Stimulated activated CD8-positive, alpha-beta memory T cell treated with anti-CD3 and anti-CD28 coated beads, Interleukin-15, amount 100 ng/mL, for 24 hours (primary cell): Measurements from ENCODE around the gene ZNF511.
A peak's percentile ranks its signal among the peaks of the same experiment; 100 is the strongest.

Source experiments
- DNase-seq: peaks from one replicate; pipeline ENCODE4 v3.0.0-alpha.2; 2020; ENCODE audit warnings: low read depth

The ZNF511 gene

DNA sequence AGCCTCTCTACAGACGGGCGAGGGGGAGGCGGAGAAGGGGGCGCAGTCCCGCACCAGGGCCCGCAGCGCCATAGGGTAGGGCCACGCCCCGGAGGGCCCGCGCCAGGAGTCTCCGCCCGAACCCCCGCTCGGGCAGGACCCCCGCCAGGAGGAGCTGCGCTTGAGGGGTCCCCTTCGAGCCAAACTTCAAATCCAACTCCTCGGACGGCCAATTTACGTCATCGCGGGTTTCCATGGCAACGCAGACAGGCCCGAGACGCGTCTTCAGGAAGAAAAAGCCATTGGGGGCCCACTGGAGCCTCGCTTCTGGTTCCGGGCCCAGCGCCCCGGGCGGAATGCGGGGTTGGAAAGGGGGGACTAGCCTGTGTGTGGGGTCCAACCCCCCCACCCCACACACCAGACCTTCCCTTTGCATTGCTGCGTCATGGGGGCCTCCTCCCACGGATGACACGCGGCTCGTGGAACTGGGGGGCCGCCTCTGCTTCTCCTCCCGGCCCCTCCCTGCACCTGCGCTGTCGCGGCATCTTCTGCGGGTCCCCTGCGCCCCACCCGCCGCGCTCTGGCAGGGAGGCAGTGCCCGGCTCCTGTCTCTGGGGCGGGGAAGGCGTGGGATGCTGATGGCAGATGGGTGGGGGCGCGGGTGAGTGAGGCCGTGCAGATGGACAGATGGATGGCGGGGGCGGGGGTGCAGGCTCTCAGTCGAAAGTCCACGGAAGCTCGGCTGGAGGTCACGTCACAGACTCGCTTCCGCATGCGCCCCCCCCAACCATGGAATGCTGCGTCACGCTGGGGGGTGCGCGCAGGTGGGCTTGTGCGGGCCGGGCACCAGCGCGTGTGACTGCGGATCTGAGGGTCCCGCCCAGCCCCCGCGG, 26.8 kb downstream of the ZNF511 start:
- peak; percentile 39 for DNase-seq

GRCh38 chr10:133336118-133336576, 27.4 kb downstream of the ZNF511 start:
- DNase-seq = no peak

- DNase-seq = no peak
Observed at GRCh38 chr10:133336577-133337369, 28.1 kb downstream of the ZNF511 start, which contains the start of gene CALY. Gene CALY, minus strand, starts transcription at chr10:133336896. Its CDS starts 7,907 bp downstream, at chr10:133328989.

- no peak for DNase-seq
Observed at GRCh38 chr10:133337370-133337725, 28.6 kb downstream of the ZNF511 start.

DNA sequence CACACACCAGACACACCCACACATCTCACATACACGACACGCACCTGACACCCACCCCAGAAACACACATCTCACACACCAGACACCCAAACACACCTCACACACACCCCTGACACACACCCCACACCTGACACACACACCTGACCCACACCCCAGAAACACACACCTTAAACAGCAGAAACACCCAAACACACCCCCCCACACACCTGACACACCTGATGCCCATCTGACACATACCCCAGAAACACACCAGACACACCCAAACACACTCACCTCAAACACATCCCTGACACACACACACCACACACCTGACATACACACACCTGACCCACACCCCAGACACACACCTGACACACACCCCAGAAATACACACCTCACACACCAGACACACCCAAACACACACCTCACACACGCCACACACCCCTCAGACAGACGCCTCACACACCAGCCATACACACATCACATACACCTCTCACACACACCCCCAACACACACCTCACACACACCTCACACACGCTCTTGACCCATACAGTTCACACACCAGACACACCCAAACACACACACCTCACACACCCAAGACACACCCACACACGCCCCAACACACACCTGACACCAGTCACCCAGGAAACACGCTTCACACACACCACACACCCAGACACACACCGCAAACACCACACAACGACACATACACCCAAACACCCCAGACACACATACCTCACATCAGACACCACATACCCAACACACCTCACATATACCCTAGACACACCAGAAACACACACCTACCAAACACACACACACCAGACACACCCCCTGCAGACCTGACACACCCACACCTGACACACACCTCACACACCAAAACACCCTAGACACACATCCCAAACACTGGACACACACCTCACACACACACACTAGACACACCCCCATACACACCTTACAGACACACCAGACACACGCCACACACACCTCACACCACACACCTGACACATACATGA, 29.7 kb downstream of the ZNF511 start:
- no peak for DNase-seq

DNA sequence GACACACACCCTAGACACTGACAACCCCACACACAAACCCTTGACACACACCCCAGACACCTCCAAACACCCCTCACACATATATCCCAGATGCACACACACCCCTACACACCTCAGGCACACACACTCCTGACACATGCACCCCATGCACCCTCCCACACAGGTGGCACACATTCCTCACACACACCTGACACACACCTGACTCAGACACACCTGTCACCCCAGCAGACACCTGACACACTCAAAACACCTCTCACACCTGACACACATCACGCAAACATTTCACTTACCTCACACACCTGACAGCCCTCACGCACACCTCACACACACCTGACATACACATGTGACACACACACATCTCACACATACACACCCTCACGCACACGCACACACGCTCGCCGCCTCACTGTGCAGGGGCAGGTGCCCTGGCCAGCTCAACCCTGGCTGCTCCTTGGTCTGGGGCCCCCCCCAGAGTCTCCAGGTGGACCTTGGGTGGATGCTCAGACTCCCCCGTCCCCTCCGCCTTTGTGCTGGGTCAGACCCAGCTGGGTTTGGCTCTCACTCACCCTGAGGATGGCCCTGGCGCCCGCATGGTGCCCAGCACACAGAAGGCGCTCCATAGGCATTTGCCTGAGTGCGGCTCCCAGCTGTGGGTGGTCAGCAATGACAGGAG, 31.1 kb downstream of the ZNF511 start:
- no peak for DNase-seq

DNA sequence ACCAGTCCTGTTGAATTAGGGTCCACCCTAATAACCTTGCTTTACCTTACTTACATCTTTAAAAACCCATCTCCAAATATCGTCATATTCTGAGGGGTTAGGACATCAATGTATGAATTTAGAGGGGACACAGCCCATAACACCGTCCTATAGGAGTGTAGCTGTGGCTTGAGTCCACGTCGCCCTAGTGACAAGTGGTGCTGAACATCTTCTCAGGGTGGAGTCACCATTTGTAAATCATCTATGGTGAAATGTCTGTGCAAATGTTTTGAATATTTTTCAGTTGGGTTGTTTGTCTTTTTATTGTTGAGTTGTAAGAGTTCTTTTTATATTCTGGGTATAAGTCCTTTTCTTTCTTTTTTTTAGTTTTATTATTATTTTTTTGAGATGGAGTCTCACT, 33.3 kb downstream of the ZNF511 start:
- DNase-seq = no peak

- DNase-seq = no peak
Observed at GRCh38 chr10:133342942-133343341, 34.2 kb downstream of the ZNF511 start.

DNA sequence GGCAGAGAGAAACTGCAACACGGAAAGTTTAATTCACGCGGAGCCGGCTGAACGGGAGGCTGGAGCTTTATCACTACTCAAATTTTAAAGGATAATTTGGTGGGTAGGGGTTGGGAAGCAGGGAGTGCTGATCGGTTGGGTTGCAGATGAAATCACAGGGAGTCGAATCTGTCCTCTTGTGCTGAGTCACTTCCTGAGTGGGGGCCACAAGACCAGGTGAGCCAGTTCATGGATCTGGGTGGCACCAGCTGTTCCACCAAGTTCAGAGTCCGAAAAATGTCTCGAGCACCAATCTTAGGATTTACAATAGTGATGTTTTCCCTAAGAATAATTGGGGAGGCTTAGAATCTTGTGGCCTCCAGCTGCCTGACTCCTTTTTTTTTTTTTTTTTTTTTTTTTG, 34.8 kb downstream of the ZNF511 start:
- no peak for DNase-seq

GRCh38 chr10:133344236-133344635, 35.5 kb downstream of the ZNF511 start:
- no peak for DNase-seq

- DNase-seq = no peak
Observed at GRCh38 chr10:133346413-133346812, 37.7 kb downstream of the ZNF511 start.

DNA sequence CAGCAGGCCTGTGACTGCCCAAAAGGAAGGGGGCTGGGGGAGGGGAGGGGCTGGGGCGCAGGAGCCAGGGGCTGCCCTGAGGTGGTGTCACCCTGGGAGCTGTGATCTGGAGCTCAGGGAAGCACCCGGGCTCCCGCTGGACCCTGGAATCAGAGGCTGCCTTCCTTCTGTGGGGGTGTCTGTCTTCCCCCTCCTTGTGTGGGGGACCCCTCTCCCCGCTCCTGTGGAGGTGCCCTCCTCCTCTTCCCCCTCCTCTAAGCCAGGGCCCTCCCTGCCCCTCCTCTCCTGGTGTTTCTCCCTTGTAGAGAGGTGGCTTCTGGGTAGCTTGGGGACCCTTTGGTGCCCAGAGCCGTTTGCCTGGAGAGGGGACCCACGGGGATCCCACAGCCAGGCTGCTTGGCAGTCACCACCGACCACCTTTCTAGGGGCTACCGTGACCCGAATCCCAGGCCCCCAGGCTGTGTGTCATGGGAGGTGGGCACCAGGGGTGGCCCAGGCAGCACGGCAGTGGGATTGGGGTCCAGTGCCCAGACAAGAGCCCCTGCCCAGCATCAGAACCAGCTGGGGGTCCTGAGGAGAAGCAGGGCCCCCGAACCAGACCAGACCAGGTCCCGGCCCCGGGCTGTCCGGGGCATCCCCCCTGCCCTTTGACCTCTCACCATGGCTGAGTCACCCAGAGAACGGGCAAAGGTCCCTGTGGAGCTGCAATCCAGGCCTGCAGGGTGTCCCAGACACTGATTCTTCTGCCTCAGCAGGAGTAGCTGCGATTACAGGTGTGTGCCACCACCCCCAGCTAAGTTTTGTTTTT, 39.2 kb downstream of the ZNF511 start:
- no peak for DNase-seq

DNA sequence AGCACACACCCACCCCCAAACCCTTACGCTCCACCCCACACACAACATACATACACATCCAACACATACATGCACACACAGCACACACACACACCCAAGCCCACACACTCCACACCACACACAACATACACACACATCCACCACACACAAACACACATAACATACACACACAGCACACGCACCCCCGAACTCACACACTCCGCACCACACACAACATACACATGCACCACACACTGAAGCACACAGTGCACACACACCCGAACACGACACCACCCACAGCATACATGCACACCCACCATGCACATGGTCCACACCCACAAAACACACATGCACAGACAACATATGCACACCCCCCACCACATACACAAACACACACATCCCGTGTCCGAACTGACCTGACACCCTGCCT, 40.5 kb downstream of the ZNF511 start:
- DNase-seq = no peak

DNA sequence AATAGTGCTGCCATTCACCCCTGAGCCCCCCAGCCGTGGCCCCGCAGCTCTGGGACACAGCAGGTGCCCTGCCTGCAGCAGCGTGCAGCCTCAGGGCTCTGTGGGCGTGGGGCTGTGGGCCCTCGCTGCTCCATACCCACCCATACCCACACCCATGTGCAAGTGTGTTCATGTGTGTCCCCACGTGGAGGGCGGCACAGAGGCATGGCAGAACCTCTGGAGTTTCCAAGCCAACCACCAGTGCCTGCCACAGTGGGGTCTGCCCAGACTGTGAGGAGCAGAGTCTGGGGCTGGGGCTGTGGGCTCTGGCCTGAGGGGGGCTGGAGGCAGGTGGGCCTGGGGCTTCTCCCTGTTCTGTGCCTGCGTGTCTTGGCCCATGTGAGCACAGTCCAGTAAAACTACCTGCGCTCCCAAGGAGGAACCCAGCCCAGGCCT, 40.9 kb downstream of the ZNF511 start:
- DNase-seq = no peak

- no peak for DNase-seq
Observed at GRCh38 chr10:133350283-133350949, 41.7 kb downstream of the ZNF511 start.

- no peak for DNase-seq
Observed at GRCh38 chr10:133350950-133351329, 42.2 kb downstream of the ZNF511 start.

DNA sequence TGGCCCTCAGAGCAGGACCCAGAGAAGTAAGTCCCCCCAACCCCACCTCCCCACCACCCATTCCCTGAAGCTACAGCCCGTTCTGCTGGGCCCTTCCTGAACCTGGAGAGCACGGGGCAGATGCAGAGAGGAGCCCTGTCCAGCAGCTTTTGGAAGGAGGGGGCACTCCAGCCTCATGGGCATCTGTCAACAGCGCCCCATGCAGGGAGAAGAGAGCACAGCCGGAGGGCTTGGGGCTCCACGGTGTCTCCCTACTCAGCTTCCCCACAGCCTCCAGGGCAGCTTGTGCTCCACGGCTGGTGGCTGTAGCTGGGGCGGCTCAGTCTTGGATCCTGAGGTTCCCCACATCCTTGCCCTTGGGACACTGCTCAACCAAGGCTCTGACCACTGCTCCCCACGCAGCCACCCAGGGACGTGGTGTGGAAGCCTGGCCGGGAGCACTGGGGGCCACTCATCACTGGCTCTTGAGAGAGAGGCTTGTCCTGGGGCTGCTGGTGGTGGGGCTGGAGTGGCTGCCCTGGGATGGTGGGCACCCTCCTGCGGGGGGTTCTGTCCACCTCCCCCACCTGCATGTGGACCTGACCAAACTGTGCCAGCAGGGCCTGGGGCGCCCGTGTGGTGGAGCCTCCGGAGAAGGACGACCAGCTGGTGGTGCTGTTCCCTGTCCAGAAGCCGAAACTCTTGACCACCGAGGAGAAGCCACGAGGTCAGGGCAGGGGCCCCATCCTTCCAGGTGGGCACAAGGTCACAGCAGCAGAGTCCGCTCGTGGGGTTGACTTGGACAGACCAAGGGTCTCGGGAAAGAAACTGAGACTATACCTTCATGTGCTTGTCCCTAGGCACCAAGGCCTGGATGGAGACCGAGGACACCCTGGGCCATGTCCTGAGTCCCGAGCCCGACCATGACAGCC, 42.9 kb downstream of the ZNF511 start:
- no peak for DNase-seq

- DNase-seq = no peak
Observed at GRCh38 chr10:133353202-133353959, 44.7 kb downstream of the ZNF511 start.
